Upper lobe of left lung (tissue), 4 donors: ENCODE data around the gene SEC31A.
"Not testable (repeated sequence)": the region's sequence is repeated elsewhere in the genome, so short reads cannot be mapped to it uniquely, and the experiment has no call there.

ENCODE experiments used
- EP300 ChIP-seq, 4 donors: sonication (generic); formaldehyde crosslinking; IDR thresholded peaks; one replicate each; pipeline ENCODE4 v1.5.1; 2017; ENCODE audit warnings: antibody characterized with exemption in 4 of 4, control low read depth in 2 of 4
- POLR2A ChIP-seq, 4 donors: fragments of 450-650 bp; IDR thresholded peaks; one replicate each; pipeline ENCODE4 v1.5.1; 2016 to 2017; ENCODE audit warnings: antibody characterized with exemption in 4 of 4, mild to moderate bottlenecking in 2 of 4
- POLR2AphosphoS5 ChIP-seq, 2 donors: sonication (generic); formaldehyde crosslinking; IDR thresholded peaks; one replicate each; pipeline ENCODE4 v1.5.1; 2017; ENCODE audit warnings: antibody characterized with exemption in 2 of 2
- TF ChIP-seq, protein P1 (sequence below), 6 experiments: fragments of 450-650 bp in 4 of 6; fragments of 200-600 bp in 2 of 6; sonication (generic) in 2 of 6; IDR thresholded peaks; one replicate each; pipeline ENCODE4 v1.5.1; 2016 to 2019; ENCODE audit warnings: antibody characterized with exemption in 6 of 6

DNA sequence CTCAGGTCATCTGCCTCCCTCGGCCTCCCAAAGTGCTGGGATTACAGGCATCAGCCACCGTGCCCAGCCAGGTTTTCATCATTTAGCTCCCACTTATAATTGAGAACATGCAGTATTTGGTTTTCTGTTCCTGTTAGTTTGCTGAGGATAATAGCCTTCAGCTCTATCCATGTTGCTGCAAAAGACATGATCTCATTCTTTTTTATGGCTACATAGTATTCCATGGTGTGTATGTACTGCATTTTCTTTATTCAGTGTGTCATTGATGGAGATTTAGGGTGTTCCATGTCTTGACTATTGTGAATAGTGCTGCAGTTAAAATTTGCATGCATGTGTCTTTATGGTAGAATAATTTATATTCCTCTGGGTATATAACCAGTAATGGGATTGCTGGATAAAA is 23.0 kb upstream of the SEC31A start:
- not testable (repeated sequence) for TF ChIP-seq POLR2AphosphoS5, POLR2A, EP300 (IDR thresholded peaks at IDR 0.05)
- TF ChIP-seq, protein P1, sequence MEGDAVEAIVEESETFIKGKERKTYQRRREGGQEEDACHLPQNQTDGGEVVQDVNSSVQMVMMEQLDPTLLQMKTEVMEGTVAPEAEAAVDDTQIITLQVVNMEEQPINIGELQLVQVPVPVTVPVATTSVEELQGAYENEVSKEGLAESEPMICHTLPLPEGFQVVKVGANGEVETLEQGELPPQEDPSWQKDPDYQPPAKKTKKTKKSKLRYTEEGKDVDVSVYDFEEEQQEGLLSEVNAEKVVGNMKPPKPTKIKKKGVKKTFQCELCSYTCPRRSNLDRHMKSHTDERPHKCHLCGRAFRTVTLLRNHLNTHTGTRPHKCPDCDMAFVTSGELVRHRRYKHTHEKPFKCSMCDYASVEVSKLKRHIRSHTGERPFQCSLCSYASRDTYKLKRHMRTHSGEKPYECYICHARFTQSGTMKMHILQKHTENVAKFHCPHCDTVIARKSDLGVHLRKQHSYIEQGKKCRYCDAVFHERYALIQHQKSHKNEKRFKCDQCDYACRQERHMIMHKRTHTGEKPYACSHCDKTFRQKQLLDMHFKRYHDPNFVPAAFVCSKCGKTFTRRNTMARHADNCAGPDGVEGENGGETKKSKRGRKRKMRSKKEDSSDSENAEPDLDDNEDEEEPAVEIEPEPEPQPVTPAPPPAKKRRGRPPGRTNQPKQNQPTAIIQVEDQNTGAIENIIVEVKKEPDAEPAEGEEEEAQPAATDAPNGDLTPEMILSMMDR (IDR thresholded peaks at IDR 0.05), result not testable (repeated sequence)
